GM13977 (cell line): Measurements from ENCODE around the gene NCKAP1.
"Not testable (repeated sequence)": the region's sequence is repeated elsewhere in the genome, so short reads cannot be mapped to it uniquely, and the experiment has no call there.

Source experiments
- DNase-seq: peaks from one replicate; pipeline ENCODE4 v3.0.0; 2012; ENCODE audit warnings: low spot score
- in situ Hi-C: fragments of 300-500 bp; cut with MboI; formaldehyde crosslinking; loops from one replicate; pipeline ENCODE4 v1.12.0; 2022; ENCODE audit warnings: low sequenced_read_pairs, low pct_unique_long_range_greater_than_20kb, mixed read lengths, inconsistent platforms; ENCODE audit not compliant: unreplicated experiment
- TF ChIP-seq, protein P1 (sequence below): IDR thresholded peaks from 2 replicates; pipeline ENCODE4 v1.5.1; 2012; ENCODE audit warnings: mild to moderate bottlenecking, control low read depth; ENCODE audit not compliant: insufficient read depth; ENCODE audit errors: extremely low read depth, missing control alignments

The NCKAP1 gene

DNA sequence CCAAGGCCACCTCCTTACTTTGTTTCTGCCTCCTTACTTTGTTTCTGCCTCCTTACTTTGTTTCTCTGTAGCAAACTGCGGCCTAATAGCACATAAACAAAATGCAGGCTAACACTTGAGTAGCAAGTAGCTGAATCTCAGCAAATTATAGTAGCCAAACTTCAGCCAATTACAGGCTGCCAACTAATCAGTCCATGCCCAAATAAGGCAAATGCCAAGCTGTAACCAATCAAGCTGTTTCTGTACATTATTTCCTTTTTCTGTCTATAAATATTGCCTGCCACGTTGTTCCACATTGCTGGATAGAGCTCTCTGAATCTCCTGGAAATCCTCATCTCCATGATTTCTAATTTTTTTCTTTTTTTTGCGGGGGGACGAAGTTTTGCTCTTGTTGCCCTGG lies 143.1 kb downstream of the NCKAP1 start:
- TF ChIP-seq, protein P1, sequence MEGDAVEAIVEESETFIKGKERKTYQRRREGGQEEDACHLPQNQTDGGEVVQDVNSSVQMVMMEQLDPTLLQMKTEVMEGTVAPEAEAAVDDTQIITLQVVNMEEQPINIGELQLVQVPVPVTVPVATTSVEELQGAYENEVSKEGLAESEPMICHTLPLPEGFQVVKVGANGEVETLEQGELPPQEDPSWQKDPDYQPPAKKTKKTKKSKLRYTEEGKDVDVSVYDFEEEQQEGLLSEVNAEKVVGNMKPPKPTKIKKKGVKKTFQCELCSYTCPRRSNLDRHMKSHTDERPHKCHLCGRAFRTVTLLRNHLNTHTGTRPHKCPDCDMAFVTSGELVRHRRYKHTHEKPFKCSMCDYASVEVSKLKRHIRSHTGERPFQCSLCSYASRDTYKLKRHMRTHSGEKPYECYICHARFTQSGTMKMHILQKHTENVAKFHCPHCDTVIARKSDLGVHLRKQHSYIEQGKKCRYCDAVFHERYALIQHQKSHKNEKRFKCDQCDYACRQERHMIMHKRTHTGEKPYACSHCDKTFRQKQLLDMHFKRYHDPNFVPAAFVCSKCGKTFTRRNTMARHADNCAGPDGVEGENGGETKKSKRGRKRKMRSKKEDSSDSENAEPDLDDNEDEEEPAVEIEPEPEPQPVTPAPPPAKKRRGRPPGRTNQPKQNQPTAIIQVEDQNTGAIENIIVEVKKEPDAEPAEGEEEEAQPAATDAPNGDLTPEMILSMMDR, result no peak
- DNase-seq, result no peak
- in situ Hi-C loops, result no loop called here

DNA sequence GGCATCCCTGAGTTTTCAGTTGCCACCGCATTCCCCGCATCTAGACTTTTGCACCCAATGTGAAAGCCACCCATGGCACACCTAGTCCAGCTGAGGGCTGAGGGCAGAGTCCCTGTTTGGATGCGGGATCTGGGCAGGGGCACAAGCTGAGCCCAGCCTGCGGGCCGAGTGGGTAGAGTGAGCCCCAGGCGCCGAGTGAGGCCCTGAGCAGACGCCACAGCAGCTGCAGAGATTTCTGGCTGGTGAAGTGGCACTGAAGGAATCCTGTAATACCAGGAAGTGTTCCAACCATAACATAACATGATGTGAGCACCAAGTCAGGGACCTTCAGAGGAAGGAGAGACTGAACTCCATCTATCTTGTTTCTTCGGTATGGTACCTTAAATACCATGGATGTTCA lies 144.1 kb downstream of the NCKAP1 start:
- TF ChIP-seq, protein P1, result no peak
- in situ Hi-C loops, result no loop called here
- DNase-seq, result no peak

DNA sequence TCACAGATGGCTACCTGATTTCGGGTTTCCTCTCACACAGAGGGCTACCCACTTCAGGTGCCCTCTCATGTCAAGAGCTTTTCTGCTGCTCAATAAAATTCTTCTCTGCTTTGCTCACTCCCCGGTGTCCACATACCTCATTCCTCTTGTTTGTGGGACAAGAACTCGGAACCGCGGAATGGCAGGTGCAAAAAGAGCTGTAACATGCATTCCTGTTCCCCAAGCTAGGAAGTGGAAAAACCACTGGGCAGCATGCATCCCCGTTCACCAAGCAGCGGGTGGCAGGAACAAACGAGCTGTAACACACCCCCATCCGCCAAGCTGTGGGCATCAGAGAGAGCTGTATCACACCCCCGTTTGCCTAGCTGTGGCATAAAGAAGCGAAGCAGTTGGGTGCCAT lies 144.6 kb downstream of the NCKAP1 start:
- TF ChIP-seq, protein P1, result no peak
- in situ Hi-C loops, result no loop called here
- no peak for DNase-seq

DNA sequence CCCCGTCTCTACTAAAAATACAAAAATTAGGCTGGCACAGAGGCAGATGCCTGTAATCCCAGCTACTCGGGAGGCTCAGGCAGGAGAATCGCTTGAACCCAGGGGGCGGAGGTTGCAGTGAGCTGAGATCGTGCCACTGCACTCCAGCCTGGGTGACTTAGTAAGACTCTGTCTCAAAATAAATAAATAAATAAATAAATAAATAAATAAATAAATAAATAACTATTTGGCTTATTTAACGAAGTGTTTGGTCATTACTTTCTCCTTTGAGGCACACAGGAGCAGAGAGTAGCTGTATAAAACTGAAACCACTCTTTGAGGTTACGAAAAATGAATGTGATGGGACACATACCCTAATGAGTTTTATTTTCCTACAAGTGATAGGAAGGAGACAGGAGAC lies 145.2 kb downstream of the NCKAP1 start:
- in situ Hi-C loops, DNase-seq: not testable (repeated sequence)

DNA sequence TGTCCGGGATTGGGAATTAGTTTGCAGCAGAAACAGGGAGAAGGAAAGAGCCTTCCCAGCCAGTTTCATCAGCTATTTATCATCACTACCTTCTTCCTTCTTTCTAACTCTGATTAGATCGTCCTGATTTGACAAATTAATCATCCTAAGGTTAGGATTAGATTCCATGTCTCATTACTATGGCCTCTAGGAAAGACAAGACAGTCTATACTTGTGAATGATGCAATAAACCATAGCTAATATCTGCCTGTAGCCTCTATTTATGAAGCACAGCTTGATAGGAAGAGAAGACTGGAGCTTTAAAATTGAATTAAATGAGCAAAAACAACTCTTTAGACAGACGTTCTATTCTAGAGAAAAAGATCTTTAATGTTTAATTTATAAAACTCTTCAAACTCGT lies 146.6 kb downstream of the NCKAP1 start:
- in situ Hi-C loops, result no loop called here
- DNase-seq, result no peak
- TF ChIP-seq, protein P1, result no peak

DNA sequence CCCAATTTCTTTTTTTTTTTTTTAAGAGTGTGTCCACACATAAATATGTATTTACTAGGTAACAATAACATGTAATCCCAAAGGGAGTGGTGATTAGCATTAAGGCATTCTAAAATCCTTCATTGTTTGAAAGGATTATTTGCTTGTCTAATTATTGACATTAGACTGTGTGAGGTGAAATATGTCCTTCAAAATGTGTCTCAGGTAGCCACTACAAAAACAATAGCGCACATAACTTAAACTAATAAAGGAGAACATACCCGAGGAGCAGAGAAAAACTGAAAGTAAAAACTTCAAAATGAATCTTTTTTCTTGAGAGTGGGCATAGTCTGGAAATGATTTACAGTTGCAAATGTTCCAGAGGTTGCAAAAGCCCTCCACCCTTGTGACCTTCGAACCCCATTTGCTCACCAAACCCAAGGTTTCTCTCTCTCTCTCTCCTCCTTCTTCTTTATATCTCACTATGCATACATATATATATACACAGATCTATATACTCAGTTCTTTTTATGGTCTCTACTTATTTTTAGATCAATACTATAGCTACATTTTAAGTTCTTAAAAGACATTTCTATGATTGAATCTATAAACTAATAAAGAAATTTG lies 147.4 kb downstream of the NCKAP1 start:
- in situ Hi-C loops, result no loop called here
- TF ChIP-seq, protein P1, result no peak
- DNase-seq, result no peak

DNA sequence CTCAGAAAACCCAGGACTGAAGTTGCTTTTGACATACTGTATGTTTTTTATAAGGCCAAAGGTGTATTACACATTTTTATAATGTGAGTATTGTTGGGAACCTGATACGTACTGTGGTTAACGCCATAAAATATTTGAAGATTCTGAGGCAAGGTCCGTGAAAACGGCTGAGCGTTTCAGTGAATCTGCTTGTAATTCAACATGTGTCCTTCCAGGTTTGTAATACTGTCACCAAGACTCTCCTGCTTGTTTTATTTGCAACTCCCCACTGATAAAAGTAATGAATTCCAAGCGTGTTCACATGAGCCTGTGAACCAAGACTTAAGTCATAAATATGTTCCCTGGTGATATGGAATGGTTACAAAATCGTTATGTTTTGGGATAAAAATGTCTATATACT lies 148.0 kb downstream of the NCKAP1 start:
- TF ChIP-seq, protein P1, result no peak
- in situ Hi-C loops, result no loop called here
- no peak for DNase-seq
